Measurements from ENCODE around the gene SCNN1A.

- no peak for TF ChIP-seq CREB5 (CRISPR knock-in tag; IDR thresholded peaks at IDR 0.05; ENCODE audit: low read depth)
- TF ChIP-seq PATZ1 (CRISPR knock-in tag; IDR thresholded peaks at IDR 0.05; ENCODE audit: borderline replicate concordance): no peak
- TF ChIP-seq RARB (CRISPR knock-in tag; IDR thresholded peaks at IDR 0.05): no peak
These were observed 4.8 kb downstream of the SCNN1A start for GRCh38 chr12:6370576-6370935.
